Progenitor cell of endocrine pancreas (in vitro differentiated cells): ENCODE results near the gene PSMB7. TPM values are rescaled to one million over a fixed set of nuclear protein-coding genes. Genes with fewer than 3 reads are reported as not detected.

ENCODE experiments used
- DNase-seq: peaks from one replicate; pipeline ENCODE4 v3.0.0; 2021; ENCODE audit warnings: low spot score; ENCODE audit not compliant: unreplicated experiment
- H3K27ac Mint-ChIP-seq: 2 replicates; pipeline ENCODE4 v1.8.0; 2021; ENCODE audit warnings: mild to moderate bottlenecking, moderate library complexity, mixed read lengths
- H3K27me3 Mint-ChIP-seq: 2 replicates; pipeline ENCODE4 v1.8.0; 2021; ENCODE audit warnings: mixed read lengths
- H3K36me3 Mint-ChIP-seq: 2 replicates; pipeline ENCODE4 v1.8.0; 2022; ENCODE audit warnings: mixed read lengths; ENCODE audit not compliant: insufficient read depth
- H3K4me1 Mint-ChIP-seq: 2 replicates; pipeline ENCODE4 v1.8.0; 2021; ENCODE audit warnings: low read depth, mixed read lengths
- H3K4me3 Mint-ChIP-seq: 2 replicates; pipeline ENCODE4 v1.8.0; 2021; ENCODE audit warnings: low read depth, mild to moderate bottlenecking, moderate library complexity, mixed read lengths
- H3K9me3 Mint-ChIP-seq: 2 replicates; pipeline ENCODE4 v1.8.0; 2021; ENCODE audit warnings: low read depth, mixed read lengths
- total RNA-seq: library from RNA; stranded (reverse); gene quantifications from 2 replicates; pipeline ENCODE4 v1.2.1, GENCODE V29; 2021
- TF ChIP-seq, protein P1 (sequence below): fragments of 200-600 bp; sonication (generic); IDR thresholded peaks from one replicate; pipeline ENCODE4 v1.5.0; 2021; ENCODE audit warnings: antibody characterized with exemption, mild to moderate bottlenecking; ENCODE audit not compliant: unreplicated experiment

Gene PSMB7
- total RNA-seq, 1 donor from 2014 or later = 144 TPM

DNA sequence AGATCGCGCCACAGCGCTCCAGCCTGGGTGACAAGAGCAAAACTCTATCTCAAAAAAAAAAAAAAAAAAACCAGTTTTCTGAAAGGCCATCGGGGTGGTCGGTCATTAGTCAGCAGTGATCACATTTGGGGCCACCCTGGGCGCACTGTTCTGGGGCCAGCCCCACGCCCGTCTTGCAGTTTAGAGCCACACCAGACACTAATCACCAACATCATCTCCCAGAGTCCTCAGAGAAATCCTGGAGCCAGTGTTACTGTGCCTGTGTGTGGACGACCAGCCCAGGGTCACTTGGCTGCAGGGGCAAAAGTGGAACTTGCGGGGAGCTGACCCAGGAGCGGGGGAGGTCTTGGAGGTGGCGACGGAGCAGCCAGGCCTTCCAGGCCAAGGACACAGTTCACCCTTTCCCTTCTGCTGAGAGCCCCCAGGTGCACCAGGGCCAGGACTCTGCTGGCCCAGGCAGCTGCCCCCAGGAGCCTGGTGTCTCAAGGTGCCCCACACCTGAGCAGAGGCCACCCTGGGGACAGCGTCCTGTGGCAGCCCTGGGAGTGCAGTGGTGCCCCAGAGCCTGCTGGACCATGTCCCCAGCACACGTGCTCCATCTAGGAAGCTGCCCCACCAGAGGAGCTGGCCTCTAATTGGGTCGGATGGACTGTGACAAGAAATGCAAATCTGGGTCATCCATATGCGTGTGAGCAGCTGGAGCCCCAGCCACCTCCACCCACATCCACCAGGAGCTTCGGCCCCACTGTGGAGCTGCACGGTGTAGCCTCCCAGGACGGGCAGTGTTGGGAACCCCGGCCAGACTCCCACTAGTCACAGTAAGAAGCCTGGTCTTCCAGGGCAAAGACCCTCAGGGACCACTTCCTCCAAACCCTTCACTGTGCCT is 106.4 kb downstream of the PSMB7 start:
- H3K4me3 Mint-ChIP-seq = no peak overlapping the region
- no peaks in the 10 kb centered on the region for H3K9me3 Mint-ChIP-seq
- no peaks in the 10 kb centered on the region for H3K36me3 Mint-ChIP-seq
- TF ChIP-seq, protein P1, sequence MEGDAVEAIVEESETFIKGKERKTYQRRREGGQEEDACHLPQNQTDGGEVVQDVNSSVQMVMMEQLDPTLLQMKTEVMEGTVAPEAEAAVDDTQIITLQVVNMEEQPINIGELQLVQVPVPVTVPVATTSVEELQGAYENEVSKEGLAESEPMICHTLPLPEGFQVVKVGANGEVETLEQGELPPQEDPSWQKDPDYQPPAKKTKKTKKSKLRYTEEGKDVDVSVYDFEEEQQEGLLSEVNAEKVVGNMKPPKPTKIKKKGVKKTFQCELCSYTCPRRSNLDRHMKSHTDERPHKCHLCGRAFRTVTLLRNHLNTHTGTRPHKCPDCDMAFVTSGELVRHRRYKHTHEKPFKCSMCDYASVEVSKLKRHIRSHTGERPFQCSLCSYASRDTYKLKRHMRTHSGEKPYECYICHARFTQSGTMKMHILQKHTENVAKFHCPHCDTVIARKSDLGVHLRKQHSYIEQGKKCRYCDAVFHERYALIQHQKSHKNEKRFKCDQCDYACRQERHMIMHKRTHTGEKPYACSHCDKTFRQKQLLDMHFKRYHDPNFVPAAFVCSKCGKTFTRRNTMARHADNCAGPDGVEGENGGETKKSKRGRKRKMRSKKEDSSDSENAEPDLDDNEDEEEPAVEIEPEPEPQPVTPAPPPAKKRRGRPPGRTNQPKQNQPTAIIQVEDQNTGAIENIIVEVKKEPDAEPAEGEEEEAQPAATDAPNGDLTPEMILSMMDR = no peak
- no peaks in the 10 kb centered on the region for H3K27me3 Mint-ChIP-seq
- DNase-seq = no peak
- H3K27ac Mint-ChIP-seq = no peak overlapping the region
- no peaks in the 10 kb centered on the region for H3K4me1 Mint-ChIP-seq

DNA sequence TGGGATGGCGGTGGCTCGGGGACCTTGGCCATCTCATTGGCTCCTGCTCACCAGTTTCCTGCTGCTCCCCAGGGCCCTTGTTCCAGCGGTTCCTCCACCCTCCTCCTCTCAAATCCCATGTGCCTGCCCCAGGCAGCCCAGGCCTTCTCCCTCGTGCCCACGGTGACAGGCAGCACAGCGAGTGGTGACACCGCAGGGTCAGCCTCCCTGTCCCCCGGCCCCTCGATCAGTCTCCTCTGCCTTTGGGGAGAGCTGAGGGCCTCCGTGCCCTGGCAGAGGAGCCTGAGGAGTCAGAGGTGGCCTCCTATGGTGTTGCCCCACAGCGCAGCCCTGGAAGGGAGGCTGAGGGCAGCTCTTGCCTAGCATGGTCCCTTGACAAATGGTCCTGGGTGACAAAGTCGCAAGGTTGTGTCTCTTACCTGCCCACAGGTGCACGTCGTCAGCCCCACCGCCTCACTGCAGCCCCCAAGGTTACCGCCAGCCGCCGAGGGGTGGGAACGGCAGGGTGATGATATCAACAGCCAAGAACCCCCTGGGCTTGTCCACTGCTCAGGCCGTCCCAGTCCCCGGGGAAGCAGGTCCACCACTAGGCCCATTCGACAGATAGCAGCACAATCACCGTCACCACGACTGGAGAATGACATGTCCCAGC is 107.7 kb downstream of the PSMB7 start:
- Mint-ChIP-seq H3K9me3 (no peaks in the 10 kb centered on the region), H3K4me1 (no peaks in the 10 kb centered on the region), H3K36me3 (peaks cover 5% of the 10 kb centered on the region), H3K27ac (no peak overlapping the region), H3K4me3 (no peak overlapping the region), H3K27me3 (no peaks in the 10 kb centered on the region)
- no peak for DNase-seq
- TF ChIP-seq, protein P1 = no peak

DNA sequence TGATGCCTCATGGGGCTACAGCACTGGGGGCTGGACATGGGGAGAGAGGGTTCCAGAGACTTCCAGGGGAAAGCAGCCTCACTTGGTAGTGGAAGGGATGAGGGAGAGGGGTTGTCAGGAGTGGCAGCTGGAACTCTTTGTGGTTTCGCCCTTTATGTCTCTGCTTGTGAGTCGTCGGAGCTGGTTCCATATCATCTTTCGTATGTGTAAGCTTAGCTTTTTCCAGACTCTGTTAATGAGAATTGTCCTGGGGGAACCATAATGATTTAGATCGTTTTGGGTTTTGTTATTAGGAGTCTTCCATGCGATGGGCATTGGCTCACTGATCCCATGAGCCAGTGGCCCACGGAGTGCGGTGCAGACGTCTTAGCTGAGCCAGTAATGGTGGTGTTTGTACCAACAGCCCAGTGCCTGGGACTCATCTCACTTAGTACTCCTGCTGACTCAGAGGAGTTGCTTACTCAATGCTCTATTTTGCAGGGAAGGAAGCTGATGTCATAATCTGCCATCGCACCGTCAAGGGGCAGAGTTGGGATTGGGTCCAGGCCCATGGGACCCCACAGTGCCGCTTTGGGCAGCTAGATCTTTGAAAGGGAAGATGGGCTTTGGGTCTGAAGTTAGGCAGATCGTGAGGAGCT is 109.0 kb downstream of the PSMB7 start:
- Mint-ChIP-seq H3K27ac (no peak overlapping the region), H3K36me3 (peaks cover 5% of the 10 kb centered on the region), H3K4me1 (no peaks in the 10 kb centered on the region), H3K4me3 (no peak overlapping the region), H3K9me3 (no peaks in the 10 kb centered on the region), H3K27me3 (no peaks in the 10 kb centered on the region)
- TF ChIP-seq, protein P1 = no peak
- no peak for DNase-seq

DNA sequence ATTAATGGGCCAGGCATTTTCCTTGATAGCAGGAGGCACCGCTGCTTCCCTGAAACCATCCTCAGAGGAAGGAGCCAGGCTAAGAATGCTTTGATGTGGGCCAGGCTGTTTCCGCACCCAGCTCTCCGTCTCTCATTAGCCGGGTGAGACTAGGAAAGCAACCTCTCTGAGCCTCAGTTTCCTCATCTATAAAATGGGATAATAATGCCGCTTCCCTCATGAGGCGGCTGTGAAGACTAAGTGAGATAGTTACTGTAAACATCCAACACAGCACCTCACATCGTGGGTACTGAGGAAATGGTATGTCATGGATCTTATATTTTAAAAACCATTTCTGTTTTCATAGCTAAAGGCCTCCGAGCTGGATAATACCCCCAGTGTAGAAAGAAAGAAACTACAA is 111.0 kb downstream of the PSMB7 start:
- H3K4me1 Mint-ChIP-seq = no peaks in the 10 kb centered on the region
- H3K9me3 Mint-ChIP-seq = no peaks in the 10 kb centered on the region
- DNase-seq = no peak
- no peak overlapping the region for H3K4me3 Mint-ChIP-seq
- TF ChIP-seq, protein P1 = no peak
- no peaks in the 10 kb centered on the region for H3K27me3 Mint-ChIP-seq
- H3K36me3 Mint-ChIP-seq = peaks cover 5% of the 10 kb centered on the region
- no peak overlapping the region for H3K27ac Mint-ChIP-seq

DNA sequence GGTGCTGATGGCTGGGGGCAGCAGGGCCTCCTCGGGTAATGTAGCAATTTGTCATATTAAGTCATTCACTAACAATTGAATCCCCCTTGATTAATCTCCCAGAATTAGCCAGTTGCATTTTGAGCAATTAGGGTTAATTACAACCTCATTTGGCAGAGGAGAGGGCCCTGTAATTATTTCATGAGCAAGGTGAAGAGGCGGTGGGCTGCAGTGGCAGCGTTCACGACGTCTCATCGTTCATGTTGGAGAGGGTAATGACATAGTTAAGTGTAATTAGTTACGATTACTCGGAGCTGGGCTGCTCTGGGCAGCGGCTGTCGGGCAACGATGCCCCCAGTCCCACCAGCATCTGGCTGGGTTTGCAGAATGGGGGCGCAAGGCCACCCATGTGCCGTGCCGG is 111.5 kb downstream of the PSMB7 start:
- Mint-ChIP-seq H3K4me1 (no peaks in the 10 kb centered on the region), H3K27ac (no peak overlapping the region), H3K9me3 (no peaks in the 10 kb centered on the region), H3K36me3 (peaks cover 5% of the 10 kb centered on the region), H3K4me3 (no peak overlapping the region), H3K27me3 (no peaks in the 10 kb centered on the region)
- TF ChIP-seq, protein P1 = no peak
- DNase-seq = no peak
